Stimulated activated naive CD8-positive, alpha-beta T cell treated with anti-CD3 and anti-CD28 coated beads, Interleukin-15, Interleukin-2, amounts not matched to agents 100 U/mL and 50 U/mL, for 24 hours (primary cell): ENCODE measurements around the gene GAP43.

Experiments used
- ATAC-seq: fragments of 150-1000 bp; cut with Tn5 transposase; one replicate; pipeline ENCODE4 v1.10.0; 2021
- DNase-seq: peaks from one replicate; pipeline ENCODE4 v3.0.0; 2021

GAP43 gene

DNA sequence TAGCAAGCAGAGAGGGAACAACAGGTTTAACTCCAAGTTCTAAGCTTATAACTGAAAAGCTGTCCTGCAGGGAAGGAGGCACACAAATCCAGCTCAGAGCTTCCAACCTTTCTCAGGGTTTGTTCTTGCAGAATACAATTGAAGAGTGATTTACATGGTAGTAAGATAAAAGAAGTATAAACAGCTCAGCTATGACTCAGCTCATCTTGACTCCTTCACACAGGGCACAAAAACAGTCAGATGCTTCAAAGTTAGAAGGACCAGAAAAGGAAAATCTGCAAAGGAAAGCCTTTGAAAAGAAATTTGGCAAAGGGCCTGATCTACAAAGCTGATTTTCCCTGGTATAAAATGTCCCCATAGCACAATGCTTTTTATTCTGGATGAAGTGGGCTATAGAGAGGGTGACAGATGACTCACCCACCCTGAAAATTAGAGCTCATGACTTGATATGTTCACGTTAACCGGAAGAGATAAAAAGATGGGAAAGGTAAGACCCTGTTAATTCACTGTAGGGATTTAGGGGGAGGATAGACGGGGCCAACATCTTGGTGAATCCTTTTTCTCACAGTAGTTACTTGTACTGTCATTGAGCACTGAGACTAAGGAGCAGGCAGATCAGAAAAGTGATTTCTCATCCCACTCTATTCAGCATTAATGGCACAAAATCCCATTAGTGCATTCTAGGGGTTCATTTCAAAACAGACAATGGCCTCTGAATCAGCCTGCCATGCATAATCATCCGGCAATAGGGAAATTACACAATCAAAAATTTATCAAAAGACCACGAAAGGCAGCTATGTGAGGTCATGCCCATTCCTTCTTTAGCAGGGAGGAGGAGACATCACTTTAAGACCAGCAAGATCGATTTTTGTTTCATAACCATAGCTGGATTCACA is 143.5 kb downstream of the GAP43 start:
- DNase-seq: no peak
- ATAC-seq: no peak

DNA sequence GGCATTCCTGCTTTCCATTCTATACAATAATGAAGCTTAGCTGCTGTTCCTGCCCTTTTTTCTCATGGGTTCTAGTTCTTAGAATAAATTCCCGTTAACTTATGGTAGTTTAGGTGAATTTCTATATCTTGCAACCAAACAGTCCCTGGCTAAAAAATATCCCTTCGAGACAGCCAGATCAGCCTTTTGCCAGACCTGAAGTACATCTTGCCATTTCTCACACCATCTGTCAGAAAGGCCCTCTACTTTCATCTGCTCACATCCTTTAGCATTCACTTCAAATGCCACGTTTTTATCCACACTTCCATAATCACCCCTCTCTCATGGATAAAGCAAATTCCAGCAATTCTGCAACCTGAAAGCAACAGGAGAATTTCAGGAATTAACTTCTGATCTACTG is 145.4 kb downstream of the GAP43 start:
- ATAC-seq (no peak), DNase-seq (no peak)
